ENCODE results near the gene IARS2.
"Not testable (repeated sequence)": the region's sequence is repeated elsewhere in the genome, so short reads cannot be mapped to it uniquely, and the experiment has no call there.

- not testable (repeated sequence) for TF ChIP-seq POLR2AphosphoS5, POLR2A (IDR thresholded peaks at IDR 0.05)
- TF ChIP-seq, protein P1, sequence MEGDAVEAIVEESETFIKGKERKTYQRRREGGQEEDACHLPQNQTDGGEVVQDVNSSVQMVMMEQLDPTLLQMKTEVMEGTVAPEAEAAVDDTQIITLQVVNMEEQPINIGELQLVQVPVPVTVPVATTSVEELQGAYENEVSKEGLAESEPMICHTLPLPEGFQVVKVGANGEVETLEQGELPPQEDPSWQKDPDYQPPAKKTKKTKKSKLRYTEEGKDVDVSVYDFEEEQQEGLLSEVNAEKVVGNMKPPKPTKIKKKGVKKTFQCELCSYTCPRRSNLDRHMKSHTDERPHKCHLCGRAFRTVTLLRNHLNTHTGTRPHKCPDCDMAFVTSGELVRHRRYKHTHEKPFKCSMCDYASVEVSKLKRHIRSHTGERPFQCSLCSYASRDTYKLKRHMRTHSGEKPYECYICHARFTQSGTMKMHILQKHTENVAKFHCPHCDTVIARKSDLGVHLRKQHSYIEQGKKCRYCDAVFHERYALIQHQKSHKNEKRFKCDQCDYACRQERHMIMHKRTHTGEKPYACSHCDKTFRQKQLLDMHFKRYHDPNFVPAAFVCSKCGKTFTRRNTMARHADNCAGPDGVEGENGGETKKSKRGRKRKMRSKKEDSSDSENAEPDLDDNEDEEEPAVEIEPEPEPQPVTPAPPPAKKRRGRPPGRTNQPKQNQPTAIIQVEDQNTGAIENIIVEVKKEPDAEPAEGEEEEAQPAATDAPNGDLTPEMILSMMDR (IDR thresholded peaks at IDR 0.05) = not testable (repeated sequence)
Measured at GRCh38 chr1:220086261-220086686, 7.7 kb upstream of the IARS2 start.
